ENCODE data around the gene POU2AF1.
A peak's percentile ranks its signal among the peaks of the same experiment; 100 is the strongest.

The POU2AF1 gene

GRCh38 chr11:111386611-111387150 is 7.6 kb upstream of the POU2AF1 start:
- TF ChIP-seq CTCF (conservative IDR thresholded peaks at IDR 0.05): no peak
- H3K27ac ChIP-seq: peak overlapping the region; percentile 38

- no peak overlapping the region for H3K27ac ChIP-seq
- TF ChIP-seq CTCF (conservative IDR thresholded peaks at IDR 0.05): no peak
Observed at GRCh38 chr11:111384494-111384893, 5.4 kb upstream of the POU2AF1 start.

- no peak for TF ChIP-seq CTCF (conservative IDR thresholded peaks at IDR 0.05)
- no peak overlapping the region for H3K27ac ChIP-seq
Observed at GRCh38 chr11:111382451-111382850, 3.4 kb upstream of the POU2AF1 start.

GRCh38 chr11:111379602-111380136 is 594 bp upstream of the POU2AF1 start:
- TF ChIP-seq CTCF (conservative IDR thresholded peaks at IDR 0.05): no peak
- H3K27ac ChIP-seq: no peak overlapping the region

GRCh38 chr11:111378185-111378860 is 752 bp downstream of the POU2AF1 start:
- TF ChIP-seq CTCF (conservative IDR thresholded peaks at IDR 0.05): no peak
- H3K27ac ChIP-seq: no peak overlapping the region

- H3K27ac ChIP-seq: no peak overlapping the region
- no peak for TF ChIP-seq CTCF (conservative IDR thresholded peaks at IDR 0.05)
Observed at GRCh38 chr11:111376181-111376871, 2.7 kb downstream of the POU2AF1 start.

- H3K27ac ChIP-seq: no peak overlapping the region
- TF ChIP-seq CTCF (conservative IDR thresholded peaks at IDR 0.05): no peak
Observed at GRCh38 chr11:111373590-111373989, 5.5 kb downstream of the POU2AF1 start.

All from VCaP (cell line).